ENCODE data around the gene PLAAT4. TPM values are rescaled to one million over a fixed set of nuclear protein-coding genes. Genes with fewer than 3 reads are reported as not detected.

PLAAT4 gene
- total RNA-seq, 1 donor from 2014 or later = 14.1 TPM

DNA sequence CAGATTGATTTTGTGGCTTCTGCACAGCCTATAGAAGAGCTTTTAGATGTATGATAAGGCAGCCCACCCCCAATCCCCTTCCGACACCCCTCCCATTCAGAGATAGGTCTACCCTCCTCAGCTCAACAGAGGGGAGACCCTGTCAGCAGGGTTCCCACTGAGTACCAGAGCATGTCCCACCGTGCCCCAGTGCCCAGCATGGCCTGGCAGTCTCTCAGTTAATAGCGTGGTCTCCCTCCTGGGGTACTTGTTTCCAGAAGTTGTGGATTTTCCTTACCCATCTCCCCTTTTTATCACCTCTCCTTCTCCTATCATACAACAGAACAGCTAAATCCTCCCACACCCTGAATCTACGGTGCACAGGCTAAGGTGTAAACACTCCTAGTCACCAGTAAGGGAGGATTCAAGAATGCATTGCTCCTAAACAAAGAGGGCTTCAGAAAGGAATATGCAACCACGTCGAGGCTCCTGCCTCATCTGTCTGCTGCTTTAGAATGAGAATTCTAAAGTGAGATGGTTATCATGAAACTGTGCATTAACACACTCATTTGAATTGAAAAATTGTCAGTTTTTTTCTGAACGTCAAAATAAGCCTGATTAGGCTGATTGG is 19.9 kb downstream of the PLAAT4 start:
- TF ChIP-seq, protein P1, sequence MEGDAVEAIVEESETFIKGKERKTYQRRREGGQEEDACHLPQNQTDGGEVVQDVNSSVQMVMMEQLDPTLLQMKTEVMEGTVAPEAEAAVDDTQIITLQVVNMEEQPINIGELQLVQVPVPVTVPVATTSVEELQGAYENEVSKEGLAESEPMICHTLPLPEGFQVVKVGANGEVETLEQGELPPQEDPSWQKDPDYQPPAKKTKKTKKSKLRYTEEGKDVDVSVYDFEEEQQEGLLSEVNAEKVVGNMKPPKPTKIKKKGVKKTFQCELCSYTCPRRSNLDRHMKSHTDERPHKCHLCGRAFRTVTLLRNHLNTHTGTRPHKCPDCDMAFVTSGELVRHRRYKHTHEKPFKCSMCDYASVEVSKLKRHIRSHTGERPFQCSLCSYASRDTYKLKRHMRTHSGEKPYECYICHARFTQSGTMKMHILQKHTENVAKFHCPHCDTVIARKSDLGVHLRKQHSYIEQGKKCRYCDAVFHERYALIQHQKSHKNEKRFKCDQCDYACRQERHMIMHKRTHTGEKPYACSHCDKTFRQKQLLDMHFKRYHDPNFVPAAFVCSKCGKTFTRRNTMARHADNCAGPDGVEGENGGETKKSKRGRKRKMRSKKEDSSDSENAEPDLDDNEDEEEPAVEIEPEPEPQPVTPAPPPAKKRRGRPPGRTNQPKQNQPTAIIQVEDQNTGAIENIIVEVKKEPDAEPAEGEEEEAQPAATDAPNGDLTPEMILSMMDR (IDR thresholded peaks at IDR 0.05; ENCODE audit: insufficient read depth, low read length, poor library complexity, severe bottlenecking) = no peak
- Histone ChIP-seq H3K27me3 (ENCODE audit: control insufficient read depth, insufficient read depth, low read length) (no peaks in the 10 kb centered on the region), H3K36me3 (ENCODE audit: control insufficient read depth, insufficient read depth, low read length) (no peaks in the 10 kb centered on the region), H3K4me3 (ENCODE audit: low read depth, low read length) (no peak overlapping the region)
- no peak for DNase-seq (ENCODE audit: low read depth)

DNA sequence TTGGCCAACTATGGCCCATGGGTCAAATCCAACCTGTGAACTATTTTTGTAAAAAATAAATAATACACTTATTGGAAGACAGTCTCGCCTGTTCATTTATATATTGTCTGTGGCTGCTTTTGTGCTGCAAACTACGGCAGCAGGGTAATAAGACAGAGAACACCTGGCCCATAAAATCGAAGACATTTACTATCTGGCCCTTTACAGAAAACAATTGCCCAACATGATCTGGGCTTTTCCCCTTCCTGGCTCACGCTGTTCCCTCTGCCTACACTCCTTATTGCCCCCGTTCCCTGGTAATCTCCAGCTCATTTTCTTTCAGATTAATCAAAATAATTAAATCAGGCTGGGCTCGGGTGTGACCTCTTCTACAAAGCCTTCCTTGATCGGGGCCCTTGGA is 21.0 kb downstream of the PLAAT4 start:
- DNase-seq (ENCODE audit: low read depth) = no peak
- H3K36me3 ChIP-seq (ENCODE audit: control insufficient read depth, insufficient read depth, low read length) = no peaks in the 10 kb centered on the region
- TF ChIP-seq, protein P1 (IDR thresholded peaks at IDR 0.05; ENCODE audit: insufficient read depth, low read length, poor library complexity, severe bottlenecking) = no peak
- no peaks in the 10 kb centered on the region for H3K27me3 ChIP-seq (ENCODE audit: control insufficient read depth, insufficient read depth, low read length)
- H3K4me3 ChIP-seq (ENCODE audit: low read depth, low read length) = no peak overlapping the region

DNA sequence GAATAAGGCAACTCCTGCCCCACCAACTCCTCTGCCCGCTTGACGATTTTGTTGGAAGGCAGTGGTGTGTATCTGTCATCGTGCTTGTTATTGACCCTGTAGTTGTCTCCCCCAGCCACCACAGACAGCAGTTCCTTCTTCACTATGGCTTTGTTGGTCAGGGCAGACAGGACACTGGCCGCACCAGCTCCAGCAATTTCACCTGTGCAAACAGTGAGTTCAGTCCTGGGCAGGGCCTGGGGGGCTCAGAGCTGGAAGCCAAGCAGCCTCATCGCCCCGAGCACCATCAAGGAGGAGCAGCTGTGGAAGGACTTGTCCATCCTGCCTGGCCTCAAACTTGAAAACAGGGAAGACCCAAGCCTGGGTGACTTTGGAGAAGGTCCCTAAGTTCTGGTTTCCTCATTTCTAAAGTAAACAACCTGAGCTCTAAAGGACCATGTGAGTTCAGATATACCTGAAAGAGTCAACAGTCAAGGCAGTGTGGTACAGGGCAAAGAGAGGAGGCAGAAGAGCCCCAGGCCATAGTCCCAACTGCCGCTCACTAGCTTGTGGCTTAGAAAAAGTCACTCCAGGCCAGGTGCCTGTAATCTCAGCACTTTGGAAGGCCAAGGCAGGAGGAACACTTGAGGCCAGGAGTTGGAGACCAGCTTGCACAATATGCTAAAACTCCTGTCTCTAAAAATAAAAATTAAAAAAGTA is 22.0 kb downstream of the PLAAT4 start:
- Histone ChIP-seq H3K36me3 (ENCODE audit: control insufficient read depth, insufficient read depth, low read length) (no peaks in the 10 kb centered on the region), H3K27me3 (ENCODE audit: control insufficient read depth, insufficient read depth, low read length) (no peaks in the 10 kb centered on the region), H3K4me3 (ENCODE audit: low read depth, low read length) (no peak overlapping the region)
- TF ChIP-seq, protein P1 (IDR thresholded peaks at IDR 0.05; ENCODE audit: insufficient read depth, low read length, poor library complexity, severe bottlenecking) = no peak
- DNase-seq (ENCODE audit: low read depth) = no peak

DNA sequence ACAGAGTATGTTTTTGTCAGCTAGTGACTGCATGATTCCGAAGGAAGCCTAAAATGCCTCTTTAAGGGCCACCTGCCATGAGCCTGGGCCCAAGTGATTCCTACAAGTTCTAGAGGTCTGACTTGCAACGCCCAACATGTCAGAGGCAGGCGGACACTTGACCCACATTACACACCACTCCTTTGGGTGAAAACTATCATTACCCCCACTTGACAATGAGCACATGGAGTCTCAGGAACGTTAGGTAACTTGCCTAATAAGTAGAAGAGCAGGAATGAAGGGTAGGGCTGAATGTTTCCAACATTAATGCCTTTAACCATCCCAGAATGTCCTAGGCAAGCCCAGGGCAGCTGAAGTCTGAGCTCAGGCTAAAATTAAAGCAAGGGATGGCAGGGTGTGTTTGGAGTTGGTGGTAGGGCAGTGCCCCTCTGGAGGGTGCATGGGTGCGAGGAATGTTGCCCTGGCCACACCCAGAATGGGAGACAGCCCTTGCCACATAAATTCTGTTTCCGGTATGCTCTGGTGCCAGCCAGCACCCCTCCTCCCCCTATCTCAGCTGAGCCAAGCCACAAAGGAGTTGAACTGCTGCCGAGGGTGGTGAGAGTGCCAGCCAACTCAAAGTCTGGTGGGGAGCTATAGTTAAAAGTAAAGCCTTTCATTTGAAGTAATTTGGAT is 24.0 kb downstream of the PLAAT4 start:
- H3K27me3 ChIP-seq (ENCODE audit: control insufficient read depth, insufficient read depth, low read length) = no peaks in the 10 kb centered on the region
- no peaks in the 10 kb centered on the region for H3K36me3 ChIP-seq (ENCODE audit: control insufficient read depth, insufficient read depth, low read length)
- no peak overlapping the region for H3K4me3 ChIP-seq (ENCODE audit: low read depth, low read length)
- TF ChIP-seq, protein P1 (IDR thresholded peaks at IDR 0.05; ENCODE audit: insufficient read depth, low read length, poor library complexity, severe bottlenecking) = no peak
- DNase-seq (ENCODE audit: low read depth) = no peak

DNA sequence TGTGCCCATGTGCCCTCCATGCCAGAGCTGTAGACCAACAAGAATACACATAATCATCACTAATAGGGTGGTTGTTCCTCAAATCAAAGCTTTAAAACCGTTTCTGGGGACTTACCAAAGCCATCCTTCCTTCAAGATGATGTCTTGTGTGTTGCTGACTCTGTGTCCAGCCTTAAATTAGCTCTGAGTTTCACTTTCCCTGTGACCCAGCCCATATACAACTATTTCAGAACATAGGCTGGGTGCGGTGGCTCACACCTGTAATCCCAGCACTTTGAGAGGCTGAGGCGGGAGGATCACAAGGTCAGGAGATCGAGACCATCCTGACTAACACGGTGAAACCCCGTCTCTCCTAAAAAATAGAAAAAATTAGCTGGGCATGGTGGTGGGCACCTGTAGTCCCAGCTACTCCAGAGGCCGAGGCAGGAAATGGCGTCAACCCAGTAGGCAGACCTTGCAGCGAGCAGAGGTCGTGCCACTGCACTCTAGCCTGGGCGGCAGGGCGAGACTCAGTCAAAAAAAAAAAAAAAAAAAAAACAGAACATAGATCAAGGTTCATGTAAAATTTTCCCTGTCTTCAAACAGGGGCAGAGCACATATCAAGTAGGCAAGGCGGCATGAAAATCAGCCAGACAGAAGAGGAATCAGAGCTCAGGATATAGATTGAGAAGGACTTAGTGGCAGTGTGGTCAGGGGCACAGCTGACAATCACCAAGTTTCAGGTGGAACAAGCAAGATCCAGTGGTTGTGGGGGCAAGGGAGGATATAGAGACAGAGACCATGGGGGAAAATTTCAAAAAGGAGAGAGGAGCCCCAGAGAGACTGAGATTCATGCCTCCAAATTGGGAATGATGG is 26.8 kb downstream of the PLAAT4 start, which contains the start of gene PLAAT2:
PLAAT2 (minus strand) TSS at position 179 of the 855 bp plus-strand sequence; CDS start at position 124, 55 bp downstream.
- Histone ChIP-seq H3K27me3 (ENCODE audit: control insufficient read depth, insufficient read depth, low read length) (no peaks in the 10 kb centered on the region), H3K4me3 (ENCODE audit: low read depth, low read length) (no peak within 1 kb of the TSS), H3K36me3 (ENCODE audit: control insufficient read depth, insufficient read depth, low read length) (no peaks in the 10 kb centered on the region)
- TF ChIP-seq, protein P1 (IDR thresholded peaks at IDR 0.05; ENCODE audit: insufficient read depth, low read length, poor library complexity, severe bottlenecking) = no peak
- no peak for DNase-seq (ENCODE audit: low read depth)
